Hepatocyte (in vitro differentiated cells): ENCODE measurements around the gene POLR2F. TPM values are rescaled to one million over a fixed set of nuclear protein-coding genes. Genes with fewer than 3 reads are reported as not detected.

ENCODE experiments used
- DNase-seq: peaks from one replicate; pipeline ENCODE4 v3.0.0-alpha.2; 2016; ENCODE audit warnings: low spot score
- H2AFZ ChIP-seq: fragments of 200-600 bp; sonication (generic); 2 replicates; pipeline ENCODE4 v1.6.0; 2016; ENCODE audit warnings: antibody characterized with exemption, mild to moderate bottlenecking
- H3K27ac ChIP-seq: fragments of 200-600 bp; sonication (generic); 2 replicates; pipeline ENCODE4 v1.5.1; 2016; ENCODE audit warnings: mild to moderate bottlenecking
- H3K27me3 ChIP-seq: fragments of 200-600 bp; sonication (generic); 2 replicates; pipeline ENCODE4 v1.6.1; 2016
- H3K36me3 ChIP-seq: fragments of 200-600 bp; sonication (generic); replicated peaks from 2 replicates; pipeline ENCODE4 v1.5.1; 2016; ENCODE audit warnings: low read depth; ENCODE audit not compliant: insufficient read depth
- H3K4me1 ChIP-seq: fragments of 200-600 bp; sonication (generic); 2 replicates; pipeline ENCODE4 v1.5.1; 2016; ENCODE audit warnings: mild to moderate bottlenecking, moderate library complexity; ENCODE audit not compliant: insufficient read depth
- H3K4me2 ChIP-seq: fragments of 200-600 bp; sonication (generic); 2 replicates; pipeline ENCODE4 v1.6.0; 2016
- H3K4me3 ChIP-seq: fragments of 200-600 bp; sonication (generic); 2 replicates; pipeline ENCODE4 v1.5.1; 2016; ENCODE audit warnings: mild to moderate bottlenecking
- H3K79me2 ChIP-seq: fragments of 200-600 bp; sonication (generic); 2 replicates; pipeline ENCODE4 v1.6.0; 2017; ENCODE audit warnings: mild to moderate bottlenecking
- H3K9me2 ChIP-seq: fragments of 200-600 bp; sonication (generic); replicated peaks from 2 replicates; pipeline ENCODE4 v1.6.0; 2017; ENCODE audit warnings: mild to moderate bottlenecking; ENCODE audit not compliant: insufficient read depth
- H3K9me3 ChIP-seq: fragments of 200-600 bp; sonication (generic); 2 replicates; pipeline ENCODE4 v1.5.1; 2016; ENCODE audit warnings: low read depth, mild to moderate bottlenecking
- H4K20me1 ChIP-seq: fragments of 200-600 bp; sonication (generic); 2 replicates; pipeline ENCODE4 v1.6.0; 2016; ENCODE audit warnings: mild to moderate bottlenecking; ENCODE audit not compliant: insufficient read depth, poor library complexity, severe bottlenecking
- CTCF ChIP-seq: fragments of 200-600 bp; sonication (generic); IDR thresholded peaks from 2 replicates; pipeline ENCODE4 v1.5.1; 2016; ENCODE audit warnings: antibody characterized with exemption, mild to moderate bottlenecking; ENCODE audit not compliant: poor library complexity
- EZH2 ChIP-seq: fragments of 200-600 bp; sonication (generic); IDR thresholded peaks from 2 replicates; pipeline ENCODE4 v1.6.1; 2016; ENCODE audit warnings: antibody characterized with exemption, mild to moderate bottlenecking, borderline replicate concordance
- EZH2phosphoT487 ChIP-seq: fragments of 200-600 bp; sonication (generic); IDR thresholded peaks from one replicate; pipeline ENCODE4 v1.6.1; 2018; ENCODE audit warnings: antibody characterized with exemption, mild to moderate bottlenecking, low read depth, moderate library complexity; ENCODE audit not compliant: unreplicated experiment, severe bottlenecking
- WGBS: methylation state at CpG from one replicate; pipeline ENCODE4 v1.1.6; 2016; ENCODE audit warnings: low lambda C conversion rate; ENCODE audit errors: missing lambda C conversion rate; 5-methylcytosine and 5-hydroxymethylcytosine counted together
- polyA plus RNA-seq: library from polyadenylated mRNA; unstranded; fragments of >200 nt; fragmentation: Nextera tagmentation; extraction: Ambion mirVana; gene quantifications from 2 replicates; pipeline ENCODE4 v1.2.1, GENCODE V29; 2016
- total RNA-seq: library from RNA; depleted of rRNA; stranded (reverse); fragments of >200 nt; gene quantifications from 2 replicates; pipeline ENCODE4 v1.2.3, GENCODE V29; 2014

The POLR2F gene
- total and polyA plus RNA-seq, 2 experiments from 2014 or later, result 59.4 to 119 TPM

DNA sequence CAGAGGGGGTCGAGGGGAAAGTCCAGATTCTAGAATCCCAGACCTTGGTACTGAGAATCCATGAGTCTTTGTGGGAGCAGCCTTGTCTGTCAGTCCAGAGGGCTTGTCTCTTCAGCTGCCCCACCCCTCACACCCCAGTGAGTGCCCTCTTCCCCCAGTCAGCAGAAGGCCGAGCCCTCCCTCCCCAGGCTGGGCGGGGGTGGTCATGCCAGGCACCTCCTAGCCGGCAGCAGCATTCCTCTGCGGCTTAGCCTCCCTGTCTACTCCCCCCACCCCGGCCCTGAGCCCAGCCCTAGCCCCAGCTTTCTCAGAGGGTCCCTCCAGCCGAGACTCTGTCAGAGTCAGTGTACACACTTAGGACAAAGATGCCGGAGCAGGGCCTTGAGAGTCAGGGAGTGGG is 26.3 kb downstream of the POLR2F start:
- H3K4me1 ChIP-seq, result peaks cover 5% of the 10 kb centered on the region
- TF ChIP-seq CTCF, result no peak
- TF ChIP-seq EZH2, result no peak
- no peak for TF ChIP-seq EZH2phosphoT487
- 74% methylated on average over 7 of the region's 8 CpGs for WGBS

DNA sequence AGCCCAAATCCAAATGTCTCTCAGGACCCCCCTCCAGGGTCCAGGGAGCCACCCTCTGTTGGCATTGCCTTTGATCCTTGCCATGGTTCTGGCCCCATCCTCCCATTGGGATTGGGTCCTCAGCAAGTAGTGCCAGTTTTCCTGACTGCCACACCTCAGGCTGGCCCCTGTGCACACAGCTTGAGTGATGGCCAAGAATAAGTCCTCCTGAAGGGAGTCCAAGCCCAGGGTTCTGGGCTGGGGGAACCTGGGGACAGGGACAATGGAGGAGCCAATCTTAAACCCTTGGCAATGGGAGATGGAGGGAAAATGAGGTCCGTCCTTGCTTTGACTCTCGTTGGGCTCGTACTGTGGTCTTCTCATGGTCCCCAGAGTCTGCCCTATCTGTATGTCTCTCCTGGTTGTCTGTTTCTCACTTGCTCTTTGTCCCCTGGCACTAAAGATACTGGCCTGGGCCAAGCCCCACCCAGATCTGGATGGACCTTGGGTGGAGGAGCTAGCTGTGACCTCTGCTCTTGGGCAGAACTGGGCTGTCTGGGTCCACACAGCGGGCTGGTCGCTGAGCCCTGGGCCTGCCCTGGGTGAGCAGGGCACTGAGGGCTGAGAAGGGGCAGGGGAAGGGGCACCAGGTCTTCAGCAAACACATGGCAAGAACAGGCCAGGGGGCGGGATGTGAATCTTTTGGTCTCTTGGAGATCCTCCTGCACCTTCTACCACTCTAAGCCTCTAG is 27.9 kb downstream of the POLR2F start:
- peaks cover 37% of the 10 kb centered on the region for H3K27me3 ChIP-seq
- H2AFZ ChIP-seq, result no peak overlapping the region
- no peaks in the 10 kb centered on the region for H3K36me3 ChIP-seq
- H3K4me3 ChIP-seq, result no peak overlapping the region
- H3K9me3 ChIP-seq, result no peaks in the 10 kb centered on the region
- no peak overlapping the region for H3K4me2 ChIP-seq
- no peaks in the 10 kb centered on the region for H3K79me2 ChIP-seq
- 94% methylated on average over 6 of the region's 6 CpGs for WGBS
- TF ChIP-seq EZH2 (no peak), EZH2phosphoT487 (no peak), CTCF (no peak)
- peaks cover 5% of the 10 kb centered on the region for H3K4me1 ChIP-seq
- peaks cover 4% of the 10 kb centered on the region for H4K20me1 ChIP-seq
- H3K27ac ChIP-seq, result no peak overlapping the region
- no peaks in the 10 kb centered on the region for H3K9me2 ChIP-seq
- DNase-seq, result no peak

More for the DNA sequence above, 26.3 kb downstream of the POLR2F start:
- no peaks in the 10 kb centered on the region for H3K79me2 ChIP-seq
- no peaks in the 10 kb centered on the region for H3K9me2 ChIP-seq
- DNase-seq, result no peak
- H3K4me2 ChIP-seq, result no peak overlapping the region
- H4K20me1 ChIP-seq, result peaks cover 4% of the 10 kb centered on the region
- no peak overlapping the region for H3K4me3 ChIP-seq
- H3K27me3 ChIP-seq, result peaks cover 33% of the 10 kb centered on the region
- H3K27ac ChIP-seq, result no peak overlapping the region
- no peaks in the 10 kb centered on the region for H3K36me3 ChIP-seq
- no peak overlapping the region for H2AFZ ChIP-seq
- H3K9me3 ChIP-seq, result no peaks in the 10 kb centered on the region

DNA sequence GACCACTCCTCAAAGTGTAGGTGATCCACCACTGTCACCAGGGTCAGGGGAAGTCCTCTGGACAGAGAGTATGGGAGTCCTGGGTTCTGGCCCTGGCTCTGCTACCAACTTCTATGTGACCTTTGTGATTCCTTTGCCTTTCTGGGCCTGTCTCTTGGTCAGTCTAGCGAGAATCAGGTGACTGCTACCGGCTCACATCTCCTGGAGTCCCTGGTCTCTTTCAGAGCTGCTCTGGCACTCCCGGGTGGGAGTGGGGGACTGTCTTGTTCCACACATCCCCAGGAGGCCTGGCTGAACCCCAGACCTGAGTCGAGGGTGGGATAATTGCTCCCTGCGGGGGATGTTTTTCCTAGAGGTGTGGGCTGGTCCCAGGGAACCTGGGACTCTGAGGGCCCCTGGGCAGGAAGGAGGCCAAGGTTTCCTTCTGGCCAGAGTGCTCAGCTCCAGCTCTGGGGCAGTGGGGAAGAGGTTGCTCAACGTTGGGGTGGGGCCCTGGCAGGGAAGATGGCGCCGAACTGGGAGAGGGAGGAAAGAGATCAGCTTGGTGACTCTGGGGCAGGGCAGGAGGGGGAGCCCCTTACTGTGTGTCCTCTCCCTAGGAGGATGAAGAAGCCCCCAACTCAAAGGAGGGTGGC is 28.8 kb downstream of the POLR2F start:
- Histone ChIP-seq H2AFZ (no peak overlapping the region), H3K4me1 (peaks cover 5% of the 10 kb centered on the region), H4K20me1 (peaks cover 4% of the 10 kb centered on the region), H3K9me3 (no peaks in the 10 kb centered on the region), H3K36me3 (no peaks in the 10 kb centered on the region), H3K27me3 (peaks cover 37% of the 10 kb centered on the region), H3K4me2 (no peak overlapping the region), H3K79me2 (no peaks in the 10 kb centered on the region), H3K4me3 (no peak overlapping the region), H3K27ac (no peak overlapping the region), H3K9me2 (no peaks in the 10 kb centered on the region)
- WGBS, result 83% methylated on average over 8 of the region's 8 CpGs
- TF ChIP-seq CTCF (no peak), EZH2 (no peak), EZH2phosphoT487 (no peak)
- DNase-seq, result no peak
